K562 (cell line): ENCODE data around the gene NT5C1B. TPM values are rescaled to one million over a fixed set of nuclear protein-coding genes. Genes with fewer than 3 reads are reported as not detected.

Experiments
- ATAC-seq: fragments of 200-7000 bp; cut with Tn5 transposase; 3 replicates; pipeline ENCODE4 v1.9.1; 2020; ENCODE audit warnings: moderate library complexity
- BruUV-seq: library from RNA; stranded (reverse); fragments of 400-500 nt; replicated peaks from 2 replicates; lab custom pipeline; 2021; lab: Mats Ljungman, UMichigan
- CTCF ChIA-PET: fragments of 300-600 bp; formaldehyde crosslinking; extraction: SDS; loops from one replicate; lab custom pipeline; 2021; ENCODE audit warnings: low intra/inter-chr PET ratio; lab: Yijun Ruan, JAX
- POLR2A ChIA-PET: fragments of 300-600, 350-650 bp; sonication (Branson Sonifier 250); formaldehyde crosslinking; extraction: SDS; loops from one replicate; lab custom pipeline; 2021; ENCODE audit warnings: antibody characterized with exemption, inconsistent platforms; lab: Yijun Ruan, JAX
- DNase-seq, 4 experiments: peaks; one replicate each; pipeline versions ENCODE4 v3.0.0 to v3.0.0-alpha.2; 2011 to 2018; ENCODE audit warnings: low spot score in 3 of 4, mixed read lengths in 3 of 4; ENCODE audit errors: extremely low read depth in 1 of 4
- FAIRE-seq: peaks from 2 replicates; lab custom pipeline; 2011; peaks lifted over from hg19 to GRCh38; lab: Jason Lieb, UNC
- H2AFZ ChIP-seq: 2 replicates; pipeline ENCODE4 v1.6.0; 2011; ENCODE audit warnings: low read depth, low read length, control low read depth, inconsistent platforms
- H3K27ac ChIP-seq: fragments of 200-600 bp; 3 replicates; pipeline ENCODE4 v1.8.0; 2011; ENCODE audit warnings: low read depth, mild to moderate bottlenecking, control low read depth, inconsistent platforms, low read length, moderate library complexity, mixed read lengths; ENCODE audit errors: extremely low read depth
- H3K27me3 ChIP-seq, 2 experiments: fragments of 300-600 bp in 1 of 2; 2 replicates in 1 of 2; 3 replicates in 1 of 2; pipeline versions ENCODE4 v1.6.0 to v1.8.0; 2011; ENCODE audit warnings: inconsistent platforms in 2 of 2, low read length in 2 of 2, mild to moderate bottlenecking in 1 of 2, mixed read lengths in 1 of 2, moderate library complexity in 1 of 2; ENCODE audit not compliant: control insufficient read depth in 2 of 2, insufficient read depth in 2 of 2
- H3K36me3 ChIP-seq: fragments of 300-600 bp; 3 replicates; pipeline ENCODE4 v1.8.0; 2011; ENCODE audit warnings: mild to moderate bottlenecking, low read length, inconsistent platforms; ENCODE audit not compliant: control insufficient read depth, insufficient read depth
- H3K4me1 ChIP-seq, 2 experiments: fragments of 200-600 bp in 1 of 2; replicated peaks in 1 of 2; 2 replicates in 1 of 2; 3 replicates in 1 of 2; pipeline versions ENCODE4 v1.5.1 to v1.8.0; 2011; ENCODE audit warnings: inconsistent platforms in 2 of 2, low read length in 2 of 2, mild to moderate bottlenecking in 1 of 2, mixed read lengths in 1 of 2, moderate library complexity in 1 of 2; ENCODE audit not compliant: control insufficient read depth in 2 of 2, insufficient read depth in 2 of 2
- H3K4me2 ChIP-seq: 2 replicates; pipeline ENCODE4 v1.6.1; 2011; ENCODE audit warnings: low read length, control low read depth, inconsistent platforms, mixed read lengths; ENCODE audit not compliant: insufficient read depth
- H3K4me3 ChIP-seq: fragments of 200-600 bp; sonication (generic), shearing (Covaris generic); 2 replicates; pipeline ENCODE4 v1.5.1; 2016; ENCODE audit warnings: control low read depth, inconsistent platforms
- H3K79me2 ChIP-seq: fragments of 200-600 bp; 3 replicates; pipeline ENCODE4 v1.8.0; 2011; ENCODE audit warnings: low read length, inconsistent platforms; ENCODE audit not compliant: control insufficient read depth, insufficient read depth
- H3K9ac ChIP-seq, 2 experiments: 2 replicates each; pipeline versions ENCODE4 v1.6.0 to v1.6.1; 2011; ENCODE audit warnings: low read depth in 2 of 2, low read length in 2 of 2, control low read depth in 1 of 2, inconsistent platforms in 1 of 2, mild to moderate bottlenecking in 1 of 2, mixed read lengths in 1 of 2; ENCODE audit not compliant: insufficient read depth in 1 of 2
- H3K9me1 ChIP-seq: one replicate; pipeline ENCODE4 v1.6.0; 2011; ENCODE audit warnings: inconsistent platforms, mild to moderate bottlenecking, low read length, moderate library complexity; ENCODE audit not compliant: control insufficient read depth, insufficient read depth
- H3K9me3 ChIP-seq: replicated peaks from 2 replicates; pipeline ENCODE4 v1.5.1; 2011; ENCODE audit warnings: low read depth, low read length, inconsistent platforms; ENCODE audit not compliant: control insufficient read depth, insufficient read depth
- H4K20me1 ChIP-seq: replicated peaks from 2 replicates; pipeline ENCODE4 v1.6.1; 2011; ENCODE audit warnings: low read length, inconsistent platforms, mixed read lengths; ENCODE audit not compliant: control insufficient read depth, insufficient read depth
- CCAR2 ChIP-seq: fragments of 200-400 bp; formaldehyde crosslinking; IDR thresholded peaks from 2 replicates; pipeline ENCODE4 v1.6.1; 2017; ENCODE audit warnings: mild to moderate bottlenecking, low read depth, low read length
- CEBPZ ChIP-seq: fragments of 150-350 bp; IDR thresholded peaks from 2 replicates; pipeline ENCODE4 v1.6.1; 2014; ENCODE audit warnings: low read depth, mild to moderate bottlenecking, low read length, borderline replicate concordance
- COPS2 ChIP-seq: fragments of 450-650 bp; conservative IDR thresholded peaks from 2 replicates; pipeline ENCODE4 v1.6.1; 2016; ENCODE audit warnings: mild to moderate bottlenecking, moderate library complexity
- CSDE1 ChIP-seq, 2 experiments: fragments of 450-650 bp; IDR thresholded peaks; 2 replicates each; pipeline ENCODE4 v1.6.1; 2016; ENCODE audit warnings: mild to moderate bottlenecking in 1 of 2
- HCFC1 ChIP-seq: IDR thresholded peaks from 2 replicates; pipeline ENCODE4 v1.6.1; 2012; ENCODE audit warnings: low read depth, low read length, improper control_type of control experiment
- HOMEZ ChIP-seq: fragments of 250-450 bp; sonication (Bioruptor Pico); IDR thresholded peaks from 2 replicates; pipeline ENCODE4 v1.4.0; 2020; ENCODE audit warnings: mild to moderate bottlenecking, moderate library complexity
- IRF1 ChIP-seq: sonication (generic); formaldehyde crosslinking; IDR thresholded peaks from 2 replicates; pipeline ENCODE4 v1.8.0; 2022; ENCODE audit warnings: missing genetic modification reagents, mild to moderate bottlenecking, borderline replicate concordance
- KDM4B ChIP-seq, 2 experiments: fragments of 450-650 bp in 1 of 2; sonication (generic) in 1 of 2; IDR thresholded peaks; 2 replicates each; pipeline ENCODE4 v1.6.1; 2016 to 2017; ENCODE audit warnings: borderline replicate concordance in 2 of 2, antibody characterized with exemption in 1 of 2, low read depth in 1 of 2, mild to moderate bottlenecking in 1 of 2
- POLR2G ChIP-seq: fragments of 200-400 bp; formaldehyde crosslinking; IDR thresholded peaks from 2 replicates; pipeline ENCODE4 v1.6.1; 2017; ENCODE audit warnings: low read depth, mild to moderate bottlenecking, antibody characterized with exemption, low read length, moderate library complexity
- PPARD ChIP-seq: fragments of 250-450 bp; sonication (Bioruptor Pico); IDR thresholded peaks from 2 replicates; pipeline ENCODE4 v1.8.0; 2022; ENCODE audit warnings: inconsistent platforms, mild to moderate bottlenecking, moderate library complexity
- PRPF4 ChIP-seq: fragments of 200-400 bp; formaldehyde crosslinking; IDR thresholded peaks from one replicate; pipeline ENCODE4 v1.6.1; 2017; ENCODE audit warnings: low read length, low read depth, mild to moderate bottlenecking; ENCODE audit not compliant: insufficient read depth, poor library complexity, severe bottlenecking
- SMAD3 ChIP-seq: fragments of 450-650 bp; formaldehyde crosslinking; conservative IDR thresholded peaks from 2 replicates; pipeline ENCODE4 v1.4.0; 2020; ENCODE audit warnings: mild to moderate bottlenecking
- ZBTB5 ChIP-seq: fragments of 450-650 bp; IDR thresholded peaks from 2 replicates; pipeline ENCODE4 v1.6.1; 2017; ENCODE audit warnings: antibody characterized with exemption
- ZNF124 ChIP-seq: sonication (generic); formaldehyde crosslinking; IDR thresholded peaks from 2 replicates; pipeline ENCODE4 v1.8.1; 2022; ENCODE audit warnings: missing genetic modification reagents
- ZNF134 ChIP-seq: fragments of 250-450 bp; sonication (Bioruptor Pico); conservative IDR thresholded peaks from 2 replicates; pipeline ENCODE4 v1.4.0; 2020
- ZNF184 ChIP-seq: sonication (generic); formaldehyde crosslinking; IDR thresholded peaks from 2 replicates; pipeline ENCODE4 v1.5.0; 2020; ENCODE audit warnings: missing genetic modification reagents
- WGBS: fragments of 100-300 bp; shearing (Covaris generic); methylation state at CpG from one replicate; pipeline ENCODE4 v1.1.6; 2016; ENCODE audit warnings: low coverage, mixed read lengths; ENCODE audit not compliant: insufficient coverage; ENCODE audit errors: missing lambda C conversion rate; 5-methylcytosine and 5-hydroxymethylcytosine counted together
- in situ Hi-C: fragments of 300-500 bp; cut with MboI; formaldehyde crosslinking; loops from 4 replicates; pipeline ENCODE4 v1.15.0; 2018; ENCODE audit warnings: inconsistent platforms, mixed read lengths
- intact Hi-C: fragments of 100-400 bp; cut with micrococcal nuclease; formaldehyde crosslinking; loops from 2 replicates; pipeline ENCODE4 v1.14.2; 2022
- polyA plus RNA-seq, 8 experiments: library from polyadenylated mRNA; depleted of rRNA in 4 of 8; stranded (reverse) in 5 of 8; unstranded in 3 of 8; fragments of >200 nt; fragmentation: Nextera tagmentation in 2 of 8; fragmentation: Illumina TruSeq in 1 of 8; extraction: Ambion mirVana in 2 of 8; extraction: Trizol in 1 of 8; gene quantifications; 2 replicates each; pipeline versions ENCODE4 v1.2.1 to v1.2.3, GENCODE V29; 2011 to 2014; ENCODE audit warnings: inconsistent platforms in 1 of 8, missing spikeins in 1 of 8
- total RNA-seq, 7 experiments: library from RNA; depleted of rRNA in 6 of 7; stranded (reverse); fragments of >200 nt in 6 of 7; fragmentation: Illumina TruSeq in 2 of 7; extraction: Trizol in 2 of 7; gene quantifications; 2 replicates each; pipeline versions ENCODE4 v1.2.1 to v1.2.3, GENCODE V29; 2011 to 2021; ENCODE audit warnings: low replicate concordance in 1 of 7

Gene NT5C1B
- total and polyA plus RNA-seq, 9 of the 15 experiments (the other 6 are each of a cell fraction or from before 2014, with no cell fraction given): 0.07 TPM; not detected in 8

- H3K4me2 ChIP-seq: no peak overlapping the region
- H3K9me3 ChIP-seq: no peaks in the 10 kb centered on the region
- H3K27ac ChIP-seq: no peak overlapping the region
- no peaks in the 10 kb centered on the region for H4K20me1 ChIP-seq
- WGBS: 0% methylated on average over 2 of the region's 2 CpGs
- no peak overlapping the region for H2AFZ ChIP-seq
- no peak overlapping the region for H3K4me3 ChIP-seq
- no peaks in the 10 kb centered on the region for H3K36me3 ChIP-seq
- POLR2A ChIA-PET: no interaction called here
- H3K27me3 ChIP-seq: no peaks in the 10 kb centered on the region
- H3K9ac ChIP-seq: no peak overlapping the region
- intact Hi-C loops: no loop called here
- CTCF ChIA-PET: no interaction called here
- no peaks in the 10 kb centered on the region for H3K79me2 ChIP-seq
- no peaks in the 10 kb centered on the region for H3K4me1 ChIP-seq
- DNase-seq (no peak), ATAC-seq (no peak), FAIRE-seq (no peak)
- in situ Hi-C loops: no loop called here
- no peaks in the 10 kb centered on the region for H3K9me1 ChIP-seq
- no TSS peak for BruUV-seq
- TF ChIP-seq ZNF184 (CRISPR knock-in tag) (no peak), IRF1 (CRISPR knock-in tag) (no peak), ZBTB5 (no peak), ZNF134 (CRISPR knock-in tag) (no peak), SMAD3 (CRISPR knock-in tag) (no peak), ZNF124 (CRISPR knock-in tag) (no peak), CEBPZ (no peak), CSDE1 (IDR thresholded peaks at IDR 0.05) (no peak), POLR2G (no peak), PPARD (CRISPR knock-in tag) (no peak), HCFC1 (no peak), HOMEZ (CRISPR knock-in tag) (no peak), COPS2 (no peak), CCAR2 (no peak), PRPF4 (no peak), KDM4B (IDR thresholded peaks at IDR 0.05; ENCODE audit: borderline replicate concordance in 2 of 2, low read depth in 1 of 2) (no peak)
These were observed 12.9 kb upstream of the NT5C1B start for GRCh38 chr2:18602298-18602697.
